HEK293 (cell line): ENCODE measurements around the gene PPP3CA.

Experiments
- CTCF ChIA-PET: fragments of 350-600 bp; formaldehyde crosslinking; extraction: SDS; loops from one replicate; lab custom pipeline; 2021; ENCODE audit warnings: antibody characterized with exemption; lab: Yijun Ruan, JAX
- POLR2A ChIA-PET: fragments of 300-600 bp; formaldehyde crosslinking; extraction: SDS; loops from one replicate; lab custom pipeline; 2020; ENCODE audit warnings: antibody characterized with exemption, inconsistent platforms; lab: Yijun Ruan, JAX
- H3K27ac ChIP-seq: fragments of 200-500 bp; sonication (Bioruptor generic); 2 replicates; pipeline ENCODE4 v1.5.1; 2014; ENCODE audit warnings: low read depth, low read length, control low read depth, inconsistent platforms; ENCODE audit errors: extremely low read depth
- H3K36me3 ChIP-seq, 2 experiments: fragments of 200-500 bp in 1 of 2; sonication (Bioruptor generic) in 1 of 2; 1 replicate in 1 of 2; 2 replicates in 1 of 2; pipeline ENCODE4 v1.5.1; 2014 to 2017; ENCODE audit warnings: inconsistent platforms in 2 of 2, low read length in 2 of 2; ENCODE audit not compliant: control insufficient read depth in 2 of 2, insufficient read depth in 1 of 2
- H3K4me1 ChIP-seq: fragments of 200-500 bp; sonication (Bioruptor generic); 2 replicates; pipeline ENCODE4 v1.5.1; 2014; ENCODE audit warnings: mild to moderate bottlenecking, low read length, inconsistent platforms; ENCODE audit not compliant: control insufficient read depth, insufficient read depth
- H3K4me3 ChIP-seq: 2 replicates; pipeline ENCODE4 v1.5.1; 2011; ENCODE audit warnings: low read depth, mild to moderate bottlenecking, control low read depth, low read length, moderate library complexity
- H3K9me3 ChIP-seq: fragments of 200-500 bp; sonication (Bioruptor generic); 2 replicates; pipeline ENCODE4 v1.5.1; 2014; ENCODE audit warnings: low read depth, low read length, inconsistent platforms; ENCODE audit not compliant: control insufficient read depth, insufficient read depth
- CTCF ChIP-seq: fragments of 450-650 bp; formaldehyde crosslinking; IDR thresholded peaks from 2 replicates; pipeline ENCODE4 v1.5.1; 2016; ENCODE audit warnings: missing biosample characterization, missing genetic modification characterization
- FEZF1 ChIP-seq: fragments of 450-650 bp; formaldehyde crosslinking; IDR thresholded peaks from 2 replicates; pipeline ENCODE4 v1.5.1; 2016; ENCODE audit warnings: missing biosample characterization, missing genetic modification characterization
- GLIS1 ChIP-seq: fragments of 450-650 bp; formaldehyde crosslinking; IDR thresholded peaks from 2 replicates; pipeline ENCODE4 v1.5.1; 2016; ENCODE audit warnings: missing biosample characterization, missing genetic modification characterization
- PATZ1 ChIP-seq: fragments of 450-650 bp; formaldehyde crosslinking; IDR thresholded peaks from 2 replicates; pipeline ENCODE4 v1.5.1; 2016; ENCODE audit warnings: missing biosample characterization, missing genetic modification characterization
- ZNF121 ChIP-seq: fragments of 450-650 bp; formaldehyde crosslinking; IDR thresholded peaks from 2 replicates; pipeline ENCODE4 v1.5.1; 2016; ENCODE audit warnings: missing biosample characterization, missing genetic modification characterization
- ZNF394 ChIP-seq: fragments of 450-650 bp; formaldehyde crosslinking; IDR thresholded peaks from 2 replicates; pipeline ENCODE4 v1.5.1; 2016; ENCODE audit warnings: missing biosample characterization, missing genetic modification characterization, mild to moderate bottlenecking, moderate library complexity, borderline replicate concordance
- ZNF449 ChIP-seq: fragments of 450-650 bp; formaldehyde crosslinking; IDR thresholded peaks from 2 replicates; pipeline ENCODE4 v1.5.1; 2017; ENCODE audit warnings: missing biosample characterization, mild to moderate bottlenecking, missing genetic modification characterization, moderate library complexity
- ZNF580 ChIP-seq: fragments of 450-650 bp; formaldehyde crosslinking; IDR thresholded peaks from 2 replicates; pipeline ENCODE4 v1.5.1; 2016; ENCODE audit warnings: missing biosample characterization, missing genetic modification characterization
- ZNF776 ChIP-seq: fragments of 450-650 bp; formaldehyde crosslinking; IDR thresholded peaks from 2 replicates; pipeline ENCODE4 v1.5.0; 2017; ENCODE audit warnings: missing biosample characterization, missing genetic modification characterization, borderline replicate concordance
- ZNF843 ChIP-seq: fragments of 450-650 bp; formaldehyde crosslinking; IDR thresholded peaks from 2 replicates; pipeline ENCODE4 v1.5.1; 2016; ENCODE audit warnings: missing biosample characterization, missing genetic modification characterization
- ZXDB ChIP-seq: fragments of 450-650 bp; formaldehyde crosslinking; IDR thresholded peaks from 2 replicates; pipeline ENCODE4 v1.5.1; 2016; ENCODE audit warnings: missing biosample characterization, missing genetic modification characterization
- TF ChIP-seq, protein P1 (sequence below): fragments of 450-650 bp; formaldehyde crosslinking; IDR thresholded peaks from 2 replicates; pipeline ENCODE4 v1.5.1; 2017; ENCODE audit warnings: missing biosample characterization, missing genetic modification characterization
- TF ChIP-seq, protein P2 (sequence below): fragments of 450-650 bp; formaldehyde crosslinking; conservative IDR thresholded peaks from 2 replicates; pipeline ENCODE4 v1.5.1; 2016; ENCODE audit warnings: low read depth, missing biosample characterization, missing genetic modification characterization
- TF ChIP-seq, protein P3 (sequence below): fragments of 450-650 bp; formaldehyde crosslinking; optimal IDR thresholded peaks from 2 replicates; pipeline ENCODE3; 2016; ENCODE audit warnings: missing biosample characterization, mild to moderate bottlenecking, missing genetic modification characterization

Gene PPP3CA

GRCh38 chr4:101049549-101050001 lies 297.8 kb downstream of the PPP3CA start:
- Histone ChIP-seq H3K27ac (no peak overlapping the region), H3K4me1 (no peaks in the 10 kb centered on the region; the same call in 1 of the 2 replicates), H3K9me3 (no peaks in the 10 kb centered on the region), H3K4me3 (no peak overlapping the region), H3K36me3 (no peaks in the 10 kb centered on the region)
- POLR2A ChIA-PET, result no interaction called here
- TF ChIP-seq CTCF, result no peak
- TF ChIP-seq ZXDB (tag by site-specific recombination), result peak; percentile 33; the same call in 1 of the 2 replicates
- no peak for TF ChIP-seq ZNF776 (tag by site-specific recombination)
- TF ChIP-seq, protein P1, sequence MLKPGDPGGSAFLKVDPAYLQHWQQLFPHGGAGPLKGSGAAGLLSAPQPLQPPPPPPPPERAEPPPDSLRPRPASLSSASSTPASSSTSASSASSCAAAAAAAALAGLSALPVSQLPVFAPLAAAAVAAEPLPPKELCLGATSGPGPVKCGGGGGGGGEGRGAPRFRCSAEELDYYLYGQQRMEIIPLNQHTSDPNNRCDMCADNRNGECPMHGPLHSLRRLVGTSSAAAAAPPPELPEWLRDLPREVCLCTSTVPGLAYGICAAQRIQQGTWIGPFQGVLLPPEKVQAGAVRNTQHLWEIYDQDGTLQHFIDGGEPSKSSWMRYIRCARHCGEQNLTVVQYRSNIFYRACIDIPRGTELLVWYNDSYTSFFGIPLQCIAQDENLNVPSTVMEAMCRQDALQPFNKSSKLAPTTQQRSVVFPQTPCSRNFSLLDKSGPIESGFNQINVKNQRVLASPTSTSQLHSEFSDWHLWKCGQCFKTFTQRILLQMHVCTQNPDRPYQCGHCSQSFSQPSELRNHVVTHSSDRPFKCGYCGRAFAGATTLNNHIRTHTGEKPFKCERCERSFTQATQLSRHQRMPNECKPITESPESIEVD (tag by site-specific recombination), result peak; percentile 61
- TF ChIP-seq PATZ1 (tag by site-specific recombination), result no peak
- TF ChIP-seq ZNF449, result no peak
- TF ChIP-seq ZNF121 (tag by site-specific recombination), result no peak
- TF ChIP-seq ZNF394 (tag by site-specific recombination), result no peak
- TF ChIP-seq FEZF1, result peak; percentile 57
- peak; percentile 81 for TF ChIP-seq ZNF843
- TF ChIP-seq GLIS1 (tag by site-specific recombination), result peak; percentile 44
- TF ChIP-seq ZNF580 (tag by site-specific recombination), result 0 out of 2 replicates have a peak, but pooled peaks have one; percentile 16
- TF ChIP-seq, protein P2, sequence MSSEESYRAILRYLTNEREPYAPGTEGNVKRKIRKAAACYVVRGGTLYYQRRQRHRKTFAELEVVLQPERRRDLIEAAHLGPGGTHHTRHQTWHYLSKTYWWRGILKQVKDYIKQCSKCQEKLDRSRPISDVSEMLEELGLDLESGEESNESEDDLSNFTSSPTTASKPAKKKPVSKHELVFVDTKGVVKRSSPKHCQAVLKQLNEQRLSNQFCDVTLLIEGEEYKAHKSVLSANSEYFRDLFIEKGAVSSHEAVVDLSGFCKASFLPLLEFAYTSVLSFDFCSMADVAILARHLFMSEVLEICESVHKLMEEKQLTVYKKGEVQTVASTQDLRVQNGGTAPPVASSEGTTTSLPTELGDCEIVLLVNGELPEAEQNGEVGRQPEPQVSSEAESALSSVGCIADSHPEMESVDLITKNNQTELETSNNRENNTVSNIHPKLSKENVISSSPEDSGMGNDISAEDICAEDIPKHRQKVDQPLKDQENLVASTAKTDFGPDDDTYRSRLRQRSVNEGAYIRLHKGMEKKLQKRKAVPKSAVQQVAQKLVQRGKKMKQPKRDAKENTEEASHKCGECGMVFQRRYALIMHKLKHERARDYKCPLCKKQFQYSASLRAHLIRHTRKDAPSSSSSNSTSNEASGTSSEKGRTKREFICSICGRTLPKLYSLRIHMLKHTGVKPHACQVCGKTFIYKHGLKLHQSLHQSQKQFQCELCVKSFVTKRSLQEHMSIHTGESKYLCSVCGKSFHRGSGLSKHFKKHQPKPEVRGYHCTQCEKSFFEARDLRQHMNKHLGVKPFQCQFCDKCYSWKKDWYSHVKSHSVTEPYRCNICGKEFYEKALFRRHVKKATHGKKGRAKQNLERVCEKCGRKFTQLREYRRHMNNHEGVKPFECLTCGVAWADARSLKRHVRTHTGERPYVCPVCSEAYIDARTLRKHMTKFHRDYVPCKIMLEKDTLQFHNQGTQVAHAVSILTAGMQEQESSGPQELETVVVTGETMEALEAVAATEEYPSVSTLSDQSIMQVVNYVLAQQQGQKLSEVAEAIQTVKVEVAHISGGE (tag by site-specific recombination), result no peak
- TF ChIP-seq, protein P3, sequence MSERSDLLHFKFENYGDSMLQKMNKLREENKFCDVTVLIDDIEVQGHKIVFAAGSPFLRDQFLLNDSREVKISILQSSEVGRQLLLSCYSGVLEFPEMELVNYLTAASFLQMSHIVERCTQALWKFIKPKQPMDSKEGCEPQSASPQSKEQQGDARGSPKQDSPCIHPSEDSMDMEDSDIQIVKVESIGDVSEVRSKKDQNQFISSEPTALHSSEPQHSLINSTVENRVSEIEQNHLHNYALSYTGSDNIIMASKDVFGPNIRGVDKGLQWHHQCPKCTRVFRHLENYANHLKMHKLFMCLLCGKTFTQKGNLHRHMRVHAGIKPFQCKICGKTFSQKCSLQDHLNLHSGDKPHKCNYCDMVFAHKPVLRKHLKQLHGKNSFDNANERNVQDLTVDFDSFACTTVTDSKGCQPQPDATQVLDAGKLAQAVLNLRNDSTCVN (tag by site-specific recombination), result no peak
- CTCF ChIA-PET, result no interaction called here
